HG02610 (cell line): ENCODE measurements around the gene OMP.

ENCODE experiments used
- ATAC-seq: cut with Tn5 transposase; IDR thresholded peaks from one replicate; pipeline ENCODE4 v1.9.1; 2021; ENCODE audit warnings: mild to moderate bottlenecking, moderate library complexity; ENCODE audit not compliant: unreplicated experiment

Gene OMP

GRCh38 chr11:77100166-77101042 is 2.2 kb upstream of the OMP start:
- no peak for ATAC-seq

- no peak for ATAC-seq
These were observed 1.6 kb upstream of the OMP start for GRCh38 chr11:77101043-77101537.

GRCh38 chr11:77103319-77103718 is 679 bp downstream of the OMP start:
- ATAC-seq = no peak

GRCh38 chr11:77104727-77105126 is 2.1 kb downstream of the OMP start:
- no peak for ATAC-seq

GRCh38 chr11:77106321-77106720 is 3.7 kb downstream of the OMP start:
- no peak for ATAC-seq

GRCh38 chr11:77106759-77107158 is 4.1 kb downstream of the OMP start:
- ATAC-seq = no peak

GRCh38 chr11:77107950-77108349 is 5.3 kb downstream of the OMP start:
- no peak for ATAC-seq

GRCh38 chr11:77108436-77108835 is 5.8 kb downstream of the OMP start:
- ATAC-seq = no peak

GRCh38 chr11:77109236-77110019 is 6.8 kb downstream of the OMP start:
- ATAC-seq = no peak

GRCh38 chr11:77110836-77111235 is 8.2 kb downstream of the OMP start:
- no peak for ATAC-seq

GRCh38 chr11:77111277-77111676 is 8.6 kb downstream of the OMP start:
- no peak for ATAC-seq

GRCh38 chr11:77111946-77112345 is 9.3 kb downstream of the OMP start:
- no peak for ATAC-seq

- no peak for ATAC-seq
These were observed 10.2 kb downstream of the OMP start for GRCh38 chr11:77112641-77113381.

GRCh38 chr11:77113382-77114088 is 10.9 kb downstream of the OMP start:
- ATAC-seq = no peak

GRCh38 chr11:77114089-77114463 is 11.4 kb downstream of the OMP start:
- ATAC-seq = no peak

GRCh38 chr11:77115181-77115611 is 12.6 kb downstream of the OMP start:
- no peak for ATAC-seq

- ATAC-seq = no peak
These were observed 13.3 kb downstream of the OMP start for GRCh38 chr11:77115956-77116355.

GRCh38 chr11:77117492-77117891 is 14.9 kb downstream of the OMP start:
- ATAC-seq = no peak

- ATAC-seq = no peak
These were observed 15.4 kb downstream of the OMP start for GRCh38 chr11:77118086-77118485.

- no peak for ATAC-seq
These were observed 16.3 kb downstream of the OMP start for GRCh38 chr11:77118971-77119370.

- ATAC-seq = no peak
These were observed 16.9 kb downstream of the OMP start for GRCh38 chr11:77119531-77119936.
